NCI-H128 (cell line): ENCODE results near the gene SPATA25.

Source experiments
- DNase-seq: peaks from one replicate; lab custom pipeline; 2025; ENCODE audit not compliant: unreplicated experiment; lab: John Stamatoyannopoulos, UW

The SPATA25 gene

DNA sequence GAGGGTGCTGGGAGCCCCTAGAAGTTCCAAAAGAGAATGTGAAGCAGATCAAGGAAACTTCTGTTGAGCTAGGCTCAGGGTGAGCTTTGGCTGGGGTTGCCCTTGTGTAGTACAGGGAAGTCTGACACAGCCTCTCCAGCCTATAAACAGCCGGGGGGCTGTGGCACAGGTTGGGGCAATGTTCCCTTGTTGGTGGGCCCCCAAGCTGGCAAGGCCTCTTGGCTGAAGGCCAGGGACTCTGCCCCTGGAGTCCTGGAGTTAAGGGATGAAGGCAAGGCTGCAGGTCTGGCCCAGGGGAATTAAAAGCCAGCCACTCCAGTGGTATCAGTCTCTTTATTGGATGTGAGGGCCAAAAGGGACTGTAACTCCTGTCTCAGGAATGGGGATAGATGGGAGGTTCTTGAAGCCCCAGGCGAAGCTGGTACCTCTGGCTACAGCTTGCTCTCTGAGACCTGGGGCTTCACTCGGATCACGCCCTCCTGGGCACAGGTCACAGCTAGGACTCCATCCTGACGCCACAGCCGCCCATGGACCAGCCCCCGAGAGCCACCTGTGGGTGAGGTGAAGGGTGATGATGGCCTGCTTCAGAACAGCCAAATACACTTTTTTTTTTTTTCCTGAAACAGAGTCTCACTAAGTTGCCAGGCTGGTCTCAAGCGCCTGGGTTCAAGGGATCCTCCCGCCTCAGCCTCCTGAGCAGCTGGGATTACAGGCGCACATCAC is 45.9 kb downstream of the SPATA25 start:
- DNase-seq: no peak

DNA sequence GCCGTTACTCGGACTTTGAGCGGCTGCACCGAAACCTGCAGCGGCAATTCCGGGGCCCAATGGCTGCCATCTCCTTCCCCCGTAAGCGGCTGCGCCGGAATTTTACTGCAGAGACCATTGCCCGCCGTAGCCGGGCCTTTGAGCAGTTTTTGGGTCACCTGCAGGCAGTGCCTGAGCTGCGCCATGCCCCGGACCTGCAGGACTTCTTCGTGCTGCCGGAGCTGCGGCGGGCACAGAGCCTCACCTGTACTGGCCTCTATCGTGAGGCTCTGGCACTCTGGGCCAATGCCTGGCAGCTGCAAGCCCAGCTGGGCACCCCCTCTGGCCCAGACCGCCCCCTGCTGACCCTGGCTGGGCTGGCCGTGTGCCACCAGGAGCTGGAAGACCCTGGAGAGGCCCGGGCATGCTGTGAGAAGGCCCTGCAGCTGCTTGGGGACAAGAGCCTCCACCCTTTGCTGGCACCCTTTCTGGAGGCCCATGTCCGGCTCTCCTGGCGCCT is 46.7 kb downstream of the SPATA25 start:
- no peak for DNase-seq

DNA sequence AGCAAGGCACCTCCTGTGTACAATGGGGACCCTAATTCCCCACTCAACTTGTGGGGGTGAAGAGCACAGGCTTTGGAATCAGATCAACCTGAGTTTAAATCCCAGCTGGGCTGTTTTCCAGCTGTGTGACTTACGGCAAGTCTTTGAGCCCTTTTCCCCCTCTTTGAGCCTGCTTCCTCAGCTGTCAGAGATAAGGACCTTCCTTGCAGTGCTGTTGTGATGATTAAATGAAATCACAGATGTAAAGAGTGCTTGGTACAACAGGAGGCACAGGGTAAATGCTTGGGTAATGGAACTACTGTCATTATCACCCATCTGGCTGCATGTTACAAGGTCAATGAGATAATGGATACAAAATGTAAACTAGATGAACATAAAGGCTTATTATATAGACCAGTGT is 50.6 kb downstream of the SPATA25 start:
- no peak for DNase-seq
